SK-N-SH (cell line): Measurements from ENCODE around the gene KRT40. TPM values are rescaled to one million over a fixed set of nuclear protein-coding genes. Genes with fewer than 3 reads are reported as not detected.

Experiments
- CTCF ChIA-PET: fragments of 300-600, 350-600 bp; formaldehyde crosslinking; extraction: SDS; loops from one replicate; lab custom pipeline; 2021; lab: Yijun Ruan, JAX
- POLR2A ChIA-PET: fragments of 350-600 bp; sonication (Branson Sonifier 250); formaldehyde crosslinking; extraction: SDS; loops from one replicate; lab custom pipeline; 2020; ENCODE audit warnings: antibody characterized with exemption, inconsistent platforms; lab: Yijun Ruan, JAX
- DNase-seq: peaks from one replicate; pipeline ENCODE4 v3.0.0; 2012
- H2AFZ ChIP-seq: fragments of 200-600 bp; sonication (generic); 2 replicates; pipeline ENCODE4 v1.8.1; 2016; ENCODE audit warnings: antibody characterized with exemption, mild to moderate bottlenecking, low read depth
- H3F3A ChIP-seq: fragments of 200-600 bp; sonication (generic); replicated peaks from 2 replicates; pipeline ENCODE3; 2016; ENCODE audit warnings: antibody characterized with exemption, mild to moderate bottlenecking; ENCODE audit not compliant: insufficient read depth
- H3K27ac ChIP-seq, 2 experiments: fragments of 200-500 bp in 1 of 2; fragments of 200-600 bp in 1 of 2; sonication (Bioruptor generic) in 1 of 2; sonication (generic), shearing (Covaris generic) in 1 of 2; 2 replicates each; pipeline versions ENCODE4 v1.5.1 to v1.6.1; 2014 to 2016; ENCODE audit warnings: low read depth in 2 of 2, inconsistent platforms in 1 of 2, low read length in 1 of 2, mild to moderate bottlenecking in 1 of 2, mixed read lengths in 1 of 2
- H3K27me3 ChIP-seq: fragments of 200-600 bp; sonication (generic), shearing (Covaris generic); 2 replicates; pipeline ENCODE4 v1.6.1; 2016; ENCODE audit warnings: mixed run types; ENCODE audit not compliant: insufficient read depth
- H3K36me3 ChIP-seq, 2 experiments: fragments of 200-500 bp in 1 of 2; fragments of 200-600 bp in 1 of 2; sonication (Bioruptor generic) in 1 of 2; sonication (generic) in 1 of 2; replicated peaks in 1 of 2; 2 replicates each; pipeline versions ENCODE3 to v1.5.1; 2014 to 2016; ENCODE audit warnings: low read length in 1 of 2, mild to moderate bottlenecking in 1 of 2; ENCODE audit not compliant: insufficient read depth in 2 of 2, control insufficient read depth in 1 of 2
- H3K4me1 ChIP-seq, 2 experiments: fragments of 200-500 bp in 1 of 2; fragments of 200-600 bp in 1 of 2; sonication (Bioruptor generic) in 1 of 2; sonication (generic), shearing (Covaris generic) in 1 of 2; 2 replicates each; pipeline versions ENCODE4 v1.5.1 to v1.6.1; 2014 to 2016; ENCODE audit warnings: low read depth in 1 of 2, low read length in 1 of 2, mixed run types in 1 of 2; ENCODE audit not compliant: insufficient read depth in 2 of 2, control insufficient read depth in 1 of 2
- H3K4me2 ChIP-seq: fragments of 200-600 bp; sonication (generic), shearing (Covaris generic); 2 replicates; pipeline ENCODE4 v1.6.1; 2017; ENCODE audit warnings: mixed run types
- H3K4me3 ChIP-seq, 2 experiments: fragments of 200-500 bp in 1 of 2; fragments of 200-600 bp in 1 of 2; sonication (Bioruptor generic) in 1 of 2; sonication (generic), shearing (Covaris generic) in 1 of 2; 2 replicates each; pipeline versions ENCODE4 v1.5.1 to v1.8.1; 2014 to 2016; ENCODE audit warnings: low read depth in 2 of 2, inconsistent platforms in 1 of 2, low read length in 1 of 2, mild to moderate bottlenecking in 1 of 2, mixed read lengths in 1 of 2, moderate library complexity in 1 of 2
- H3K79me2 ChIP-seq: fragments of 200-600 bp; sonication (generic); 2 replicates; pipeline ENCODE4 v1.8.1; 2017; ENCODE audit warnings: mild to moderate bottlenecking; ENCODE audit not compliant: insufficient read depth
- H3K9ac ChIP-seq: fragments of 200-600 bp; sonication (generic); 2 replicates; pipeline ENCODE4 v1.6.1; 2017; ENCODE audit warnings: mixed run types
- H3K9me2 ChIP-seq: fragments of 200-600 bp; sonication (generic); 2 replicates; pipeline ENCODE4 v1.6.1; 2017; ENCODE audit warnings: mixed run types
- H3K9me3 ChIP-seq: fragments of 200-600 bp; sonication (generic); 2 replicates; pipeline ENCODE4 v1.6.1; 2017; ENCODE audit warnings: mixed run types, mild to moderate bottlenecking, moderate library complexity
- H4K20me1 ChIP-seq: fragments of 200-600 bp; sonication (generic); 2 replicates; pipeline ENCODE4 v1.6.1; 2017; ENCODE audit warnings: mild to moderate bottlenecking, mixed run types; ENCODE audit not compliant: insufficient read depth
- CHD2 ChIP-seq: fragments of 150-350 bp; IDR thresholded peaks from 2 replicates; pipeline ENCODE4 v1.6.1; 2018; ENCODE audit warnings: low read length; ENCODE audit not compliant: partially characterized antibody
- FOSL2 ChIP-seq: IDR thresholded peaks from 2 replicates; pipeline ENCODE4 v1.4.0; 2012; ENCODE audit warnings: low read depth, mild to moderate bottlenecking, moderate library complexity, borderline replicate concordance
- FOXJ3 ChIP-seq: sonication (generic); formaldehyde crosslinking; IDR thresholded peaks from 2 replicates; pipeline ENCODE4 v1.5.1; 2020; ENCODE audit warnings: mild to moderate bottlenecking, missing genetic modification reagents
- GABPA ChIP-seq: IDR thresholded peaks from 2 replicates; pipeline ENCODE4 v1.4.0; 2012; ENCODE audit warnings: low read depth, mild to moderate bottlenecking
- JUND ChIP-seq: IDR thresholded peaks from 2 replicates; pipeline ENCODE4 v1.4.0; 2012
- MAX ChIP-seq: IDR thresholded peaks from 2 replicates; pipeline ENCODE4 v1.4.0; 2012; ENCODE audit warnings: low read depth
- NFIC ChIP-seq: IDR thresholded peaks from 2 replicates; pipeline ENCODE4 v1.4.0; 2012; ENCODE audit warnings: borderline replicate concordance
- POLR2AphosphoS5 ChIP-seq: IDR thresholded peaks from 2 replicates; pipeline ENCODE4 v1.6.1; 2012; ENCODE audit warnings: low read depth, low read length
- RAD21 ChIP-seq: IDR thresholded peaks from 2 replicates; pipeline ENCODE4 v1.6.1; 2012; ENCODE audit warnings: mild to moderate bottlenecking, low read length
- SMC3 ChIP-seq: IDR thresholded peaks from 2 replicates; pipeline ENCODE4 v1.6.1; 2012; ENCODE audit warnings: low read depth, low read length, improper control_type of control experiment
- TAF1 ChIP-seq: IDR thresholded peaks from 2 replicates; pipeline ENCODE4 v1.6.1; 2012; ENCODE audit warnings: low read depth, mild to moderate bottlenecking, low read length, moderate library complexity, borderline replicate concordance
- TCF12 ChIP-seq: IDR thresholded peaks from 2 replicates; pipeline ENCODE4 v1.4.0; 2012
- YY1 ChIP-seq: IDR thresholded peaks from 2 replicates; pipeline ENCODE4 v1.4.0; 2012; ENCODE audit warnings: low read depth, mild to moderate bottlenecking
- WGBS: methylation state at CpG from one replicate; pipeline ENCODE4 v1.1.6; 2017; ENCODE audit warnings: low lambda C conversion rate; 5-methylcytosine and 5-hydroxymethylcytosine counted together
- polyA plus RNA-seq, 3 experiments: library from polyadenylated mRNA; depleted of rRNA; stranded (reverse); fragments of >200 nt; gene quantifications; 2 replicates each; pipeline ENCODE4 v1.2.3, GENCODE V29; 2012
- TF ChIP-seq, protein P1 (sequence below): fragments of 200-600 bp; sonication (generic); IDR thresholded peaks from 2 replicates; pipeline ENCODE4 v1.6.1; 2017; ENCODE audit warnings: antibody characterized with exemption, mild to moderate bottlenecking, moderate library complexity

Gene KRT40
- polyA plus RNA-seq, 1 of the 3 experiments (the other 2 are of a cell fraction): not detected

DNA sequence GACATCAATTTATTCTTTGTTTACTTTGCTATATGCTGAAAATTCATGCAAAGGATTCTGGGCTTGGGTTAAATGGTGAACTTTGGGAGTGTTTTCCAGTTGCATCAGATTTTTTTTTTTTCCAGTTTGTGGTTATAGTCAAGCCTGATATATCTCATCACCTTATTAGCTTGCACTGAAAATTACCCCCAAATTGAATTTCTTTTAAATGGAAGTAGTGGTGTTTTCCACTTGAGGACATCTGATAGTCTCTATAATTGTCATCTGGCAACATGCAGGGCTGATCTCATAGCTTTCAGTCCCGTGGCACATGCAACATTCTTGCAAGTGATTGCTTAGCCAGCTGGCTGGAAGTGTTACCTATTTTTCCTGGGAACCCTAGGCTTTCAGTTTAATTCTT is 29.5 kb upstream of the KRT40 start (continued):
- TF ChIP-seq NFIC (no peak), MAX (no peak), YY1 (no peak), GABPA (no peak), JUND (no peak), TCF12 (no peak), CHD2 (no peak), RAD21 (no peak), SMC3 (no peak)
- TF ChIP-seq, protein P1, sequence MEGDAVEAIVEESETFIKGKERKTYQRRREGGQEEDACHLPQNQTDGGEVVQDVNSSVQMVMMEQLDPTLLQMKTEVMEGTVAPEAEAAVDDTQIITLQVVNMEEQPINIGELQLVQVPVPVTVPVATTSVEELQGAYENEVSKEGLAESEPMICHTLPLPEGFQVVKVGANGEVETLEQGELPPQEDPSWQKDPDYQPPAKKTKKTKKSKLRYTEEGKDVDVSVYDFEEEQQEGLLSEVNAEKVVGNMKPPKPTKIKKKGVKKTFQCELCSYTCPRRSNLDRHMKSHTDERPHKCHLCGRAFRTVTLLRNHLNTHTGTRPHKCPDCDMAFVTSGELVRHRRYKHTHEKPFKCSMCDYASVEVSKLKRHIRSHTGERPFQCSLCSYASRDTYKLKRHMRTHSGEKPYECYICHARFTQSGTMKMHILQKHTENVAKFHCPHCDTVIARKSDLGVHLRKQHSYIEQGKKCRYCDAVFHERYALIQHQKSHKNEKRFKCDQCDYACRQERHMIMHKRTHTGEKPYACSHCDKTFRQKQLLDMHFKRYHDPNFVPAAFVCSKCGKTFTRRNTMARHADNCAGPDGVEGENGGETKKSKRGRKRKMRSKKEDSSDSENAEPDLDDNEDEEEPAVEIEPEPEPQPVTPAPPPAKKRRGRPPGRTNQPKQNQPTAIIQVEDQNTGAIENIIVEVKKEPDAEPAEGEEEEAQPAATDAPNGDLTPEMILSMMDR: no peak

DNA sequence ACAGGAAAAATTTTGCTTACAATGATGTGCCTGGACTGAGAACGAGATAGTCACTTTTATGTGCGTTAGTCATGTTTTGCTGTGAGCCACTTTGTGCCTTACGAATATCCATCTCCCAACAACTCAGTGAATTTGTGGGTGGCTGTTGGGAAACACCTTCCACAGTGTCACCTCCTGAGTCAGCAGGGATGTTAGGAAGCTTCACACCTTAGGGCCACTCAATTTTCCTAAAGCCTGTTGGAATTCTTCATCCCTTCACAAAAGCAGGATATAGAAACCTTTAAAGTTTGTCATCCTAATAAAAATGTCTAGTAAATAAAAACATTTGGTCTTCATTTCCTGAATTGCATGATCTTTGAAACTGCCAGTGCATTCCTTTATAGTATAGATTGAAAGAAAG is 29.1 kb upstream of the KRT40 start:
- WGBS: 25% methylated on average over 3 of the region's 3 CpGs
- ChIA-PET CTCF (no interaction called here), POLR2A (no interaction called here)

GRCh38 chr17:41012326-41013120 is 28.4 kb upstream of the KRT40 start:
- no peak overlapping the region for H3K9ac ChIP-seq
- H3K9me2 ChIP-seq: no peaks in the 10 kb centered on the region
- TF ChIP-seq FOXJ3 (no peak), FOSL2 (no peak)
- no peak overlapping the region for H2AFZ ChIP-seq
- H3K4me1 ChIP-seq: no peaks in the 10 kb centered on the region
- no peak overlapping the region for H3K27ac ChIP-seq
- no peak overlapping the region for H3K4me3 ChIP-seq
- no peaks in the 10 kb centered on the region for H3K79me2 ChIP-seq
- no peaks in the 10 kb centered on the region for H4K20me1 ChIP-seq
- ChIA-PET CTCF (no interaction called here), POLR2A (no interaction called here)
- H3K9me3 ChIP-seq: no peaks in the 10 kb centered on the region
- H3K4me2 ChIP-seq: no peak overlapping the region
- peaks cover 41% of the 10 kb centered on the region; the same call in 1 of the 2 replicates for H3K27me3 ChIP-seq
- DNase-seq: no peak
- no peaks in the 10 kb centered on the region for H3F3A ChIP-seq
- WGBS: 17% methylated on average over 6 of the region's 6 CpGs
- no peaks in the 10 kb centered on the region for H3K36me3 ChIP-seq

More for the DNA sequence above, 29.1 kb upstream of the KRT40 start:
- Histone ChIP-seq H3K4me2 (no peak overlapping the region), H3K27ac (no peak overlapping the region), H3K4me3 (no peak overlapping the region), H3K9ac (no peak overlapping the region), H3K4me1 (no peaks in the 10 kb centered on the region), H3K9me2 (no peaks in the 10 kb centered on the region), H3K79me2 (no peaks in the 10 kb centered on the region), H3K36me3 (no peaks in the 10 kb centered on the region), H3K27me3 (peaks cover 41% of the 10 kb centered on the region; the same call in 1 of the 2 replicates), H2AFZ (no peak overlapping the region), H3F3A (no peaks in the 10 kb centered on the region), H3K9me3 (no peaks in the 10 kb centered on the region), H4K20me1 (no peaks in the 10 kb centered on the region)
- TF ChIP-seq TAF1 (no peak), POLR2AphosphoS5 (no peak)
- no peak for DNase-seq
